GM23248 (cell line): ENCODE data around the gene WFS1.

Experiments
- EZH2 ChIP-seq: fragments of 200-600 bp; sonication (generic); IDR thresholded peaks from 2 replicates; pipeline ENCODE4 v1.6.1; 2018; ENCODE audit warnings: antibody characterized with exemption, mild to moderate bottlenecking; ENCODE audit not compliant: insufficient read depth, poor library complexity, severe bottlenecking
- EZH2phosphoT487 ChIP-seq: fragments of 200-600 bp; sonication (generic); IDR thresholded peaks from 2 replicates; pipeline ENCODE4 v1.6.1; 2018; ENCODE audit warnings: antibody characterized with exemption, moderate library complexity, mild to moderate bottlenecking, low read depth; ENCODE audit not compliant: insufficient read depth

DNA sequence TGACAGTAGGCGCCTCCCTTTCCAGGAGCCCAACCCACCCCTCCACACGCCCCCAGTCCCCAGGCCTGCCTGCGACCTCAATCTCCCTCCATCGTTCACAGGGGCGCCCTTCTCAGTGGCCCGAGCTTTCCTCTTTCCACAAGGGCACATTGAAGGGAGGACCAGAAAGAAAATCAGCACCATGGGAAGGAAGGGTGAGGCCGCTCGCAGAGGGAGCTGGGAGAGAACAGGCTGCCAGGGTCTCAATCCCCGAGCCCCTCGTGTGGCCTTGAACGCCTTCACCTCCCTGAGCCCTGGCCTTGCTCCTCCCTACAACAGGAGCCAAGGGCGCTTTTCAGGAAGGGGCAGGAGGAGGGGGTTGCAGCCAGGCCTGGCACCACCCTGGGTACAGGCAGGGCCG, 66.5 kb downstream of the WFS1 start:
- TF ChIP-seq EZH2 (no peak), EZH2phosphoT487 (no peak)
